HG03108 (cell line): Measurements from ENCODE around the gene CEP295NL.
"Not testable (repeated sequence)": the region's sequence is repeated elsewhere in the genome, so short reads cannot be mapped to it uniquely, and the experiment has no call there.

Source experiments
- ATAC-seq: cut with Tn5 transposase; IDR thresholded peaks from one replicate; pipeline ENCODE4 v1.9.1; 2021; ENCODE audit warnings: moderate library complexity; ENCODE audit not compliant: unreplicated experiment

The CEP295NL gene

DNA sequence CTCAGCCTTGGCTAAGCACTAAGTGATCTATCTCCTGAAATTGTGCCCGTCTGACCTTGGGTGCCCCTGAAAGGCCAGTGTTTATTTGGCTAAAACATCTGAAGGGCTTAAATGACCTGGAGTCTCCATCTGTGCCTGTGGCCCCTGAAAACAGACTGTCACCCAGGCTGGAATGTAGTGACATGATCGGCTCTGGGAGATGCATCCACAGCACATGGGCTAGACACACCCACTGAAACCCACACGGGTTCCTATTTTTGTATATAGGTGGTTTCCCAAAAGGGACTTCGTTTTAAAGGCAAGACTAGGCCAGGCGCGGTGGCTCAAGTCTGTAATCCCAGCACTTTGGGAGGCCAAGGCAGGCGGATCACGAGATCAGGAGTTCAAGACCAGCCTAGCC lies 13.5 kb downstream of the CEP295NL start:
- ATAC-seq, result no peak

DNA sequence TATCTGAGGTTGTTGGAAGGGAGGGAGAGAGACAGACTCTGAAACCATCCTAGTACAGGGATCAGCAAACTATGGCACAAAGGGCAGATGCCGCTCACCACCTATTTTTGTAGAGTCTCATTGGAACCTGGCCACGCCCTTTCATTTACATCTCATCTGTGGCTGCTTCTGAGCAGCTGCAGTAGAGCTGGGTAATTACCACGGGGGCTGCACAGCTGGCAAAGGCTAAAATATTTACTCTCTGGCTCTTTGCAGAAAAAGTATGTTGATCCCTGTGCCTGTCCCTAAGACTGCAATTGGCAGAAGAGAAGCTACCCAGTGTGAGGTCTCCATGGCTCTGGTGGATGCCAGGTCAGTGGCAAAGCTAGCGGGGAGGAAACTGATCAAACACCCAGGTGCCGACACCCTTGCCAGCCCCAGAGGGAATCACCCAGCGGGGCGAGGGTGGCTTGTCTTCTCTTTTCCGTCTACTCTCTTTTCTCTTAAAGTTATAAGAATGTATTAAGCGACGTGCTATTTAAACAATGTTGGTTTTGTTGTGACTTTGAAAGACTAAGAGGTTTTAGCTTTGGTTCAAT lies 14.0 kb downstream of the CEP295NL start:
- ATAC-seq, result no peak

DNA sequence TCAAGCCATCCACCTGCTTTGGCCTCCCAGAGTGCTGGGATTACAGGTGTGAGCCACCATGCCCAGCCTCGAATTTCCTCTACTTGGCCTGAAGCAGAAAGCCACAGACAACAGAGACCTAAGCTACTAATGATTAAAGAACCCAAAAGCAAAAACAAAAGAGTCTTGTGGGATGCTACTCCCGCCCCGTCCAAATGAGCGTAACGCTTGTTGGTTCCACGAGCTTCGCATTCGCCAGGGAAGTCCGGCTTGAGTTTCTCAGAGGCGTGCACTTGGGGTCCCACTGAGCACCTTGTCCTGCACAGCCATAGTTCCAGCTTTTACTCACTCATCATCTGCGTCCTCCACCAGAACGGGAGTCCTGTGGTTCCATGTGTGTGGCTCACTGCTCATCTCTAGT lies 16.0 kb downstream of the CEP295NL start:
- ATAC-seq, result no peak

DNA sequence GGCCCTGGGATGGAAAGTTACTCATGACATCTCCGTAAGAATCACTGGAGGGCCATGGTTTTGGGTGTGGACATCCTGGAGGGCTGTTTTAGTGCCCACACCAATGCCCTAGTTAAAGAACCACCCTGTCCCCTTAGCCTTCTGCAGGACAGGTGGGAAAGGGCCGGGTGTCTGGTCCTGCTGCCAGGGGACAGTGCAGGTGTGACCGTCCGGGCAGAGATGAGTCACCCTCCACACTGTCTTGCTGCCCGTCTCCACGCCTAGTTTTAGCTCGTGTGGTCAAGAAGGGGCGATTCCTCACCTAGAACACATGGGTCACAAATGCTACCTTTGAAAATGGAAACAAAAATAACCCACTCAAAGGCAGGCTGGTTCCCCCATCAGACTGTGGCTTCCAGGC lies 17.0 kb downstream of the CEP295NL start:
- ATAC-seq, result no peak

DNA sequence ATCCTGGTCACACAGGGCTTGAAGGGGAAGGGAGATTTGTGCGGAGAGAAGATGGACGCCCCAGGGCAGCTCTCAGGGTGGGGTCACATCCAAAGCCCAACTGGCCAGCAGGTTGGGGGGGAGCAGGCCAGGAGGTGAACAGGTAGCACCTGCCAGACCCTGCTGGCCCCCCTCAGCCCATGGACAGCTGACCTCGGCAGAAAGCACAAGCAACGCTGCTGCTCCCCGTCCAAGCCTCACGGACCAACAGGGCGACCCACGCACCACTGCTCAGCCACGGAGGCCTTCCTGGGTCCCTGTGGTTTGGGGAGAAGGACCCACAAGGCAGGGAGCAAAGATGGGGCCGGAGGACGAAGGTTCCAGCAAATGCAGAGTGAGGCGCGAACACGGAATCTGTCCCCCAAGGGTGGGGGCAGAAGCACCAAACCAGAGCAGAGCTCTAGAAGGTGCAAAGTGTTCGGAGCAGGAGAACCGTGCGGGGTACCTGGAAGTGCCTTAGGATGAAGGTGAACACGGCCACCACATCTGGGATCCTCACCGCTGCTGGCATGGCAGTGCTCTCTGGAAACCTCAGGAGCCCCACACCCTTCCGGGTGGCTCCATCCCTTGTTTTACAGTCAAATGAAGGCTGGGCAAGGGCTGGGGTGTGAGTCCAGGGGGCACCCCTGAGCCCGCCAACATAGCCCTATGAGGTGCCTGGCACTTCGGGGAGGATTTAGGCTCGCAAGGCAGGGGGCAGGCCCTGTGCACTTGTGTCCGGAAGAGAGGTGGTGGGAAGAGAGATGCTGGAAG lies 17.9 kb downstream of the CEP295NL start:
- ATAC-seq, result no peak

DNA sequence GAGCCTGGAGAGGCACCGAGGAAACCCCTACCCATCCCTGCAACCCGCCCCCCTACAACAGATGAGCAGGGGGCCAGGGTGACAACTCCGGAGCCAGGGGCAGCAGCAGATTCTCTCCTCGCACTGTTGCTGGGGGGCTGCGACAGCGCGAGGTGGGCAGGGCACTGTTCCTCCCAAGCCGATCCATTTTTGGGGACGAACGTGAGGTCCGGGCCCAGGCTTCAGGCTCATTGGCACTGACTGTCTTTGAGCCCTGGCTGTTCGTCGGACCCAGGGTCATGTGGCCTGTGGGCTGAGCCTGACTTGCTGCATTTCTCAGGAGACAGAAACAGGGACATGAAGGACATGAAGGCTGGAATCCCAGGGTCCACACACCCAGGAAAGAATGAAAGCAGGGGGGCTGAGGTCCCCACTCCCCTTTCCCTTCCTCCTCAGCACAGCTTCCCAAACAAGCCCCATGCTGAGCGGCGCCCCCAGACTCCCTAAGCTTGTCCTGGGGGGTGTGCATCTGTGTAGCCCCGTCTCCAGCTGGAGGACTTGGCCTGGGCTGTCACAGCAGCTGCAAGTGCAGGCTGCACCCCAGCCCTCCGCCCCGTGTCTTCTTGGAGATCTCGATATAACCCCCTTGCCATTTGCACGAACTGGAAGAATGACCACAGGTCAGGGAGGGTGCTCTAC lies 18.7 kb downstream of the CEP295NL start:
- no peak for ATAC-seq

DNA sequence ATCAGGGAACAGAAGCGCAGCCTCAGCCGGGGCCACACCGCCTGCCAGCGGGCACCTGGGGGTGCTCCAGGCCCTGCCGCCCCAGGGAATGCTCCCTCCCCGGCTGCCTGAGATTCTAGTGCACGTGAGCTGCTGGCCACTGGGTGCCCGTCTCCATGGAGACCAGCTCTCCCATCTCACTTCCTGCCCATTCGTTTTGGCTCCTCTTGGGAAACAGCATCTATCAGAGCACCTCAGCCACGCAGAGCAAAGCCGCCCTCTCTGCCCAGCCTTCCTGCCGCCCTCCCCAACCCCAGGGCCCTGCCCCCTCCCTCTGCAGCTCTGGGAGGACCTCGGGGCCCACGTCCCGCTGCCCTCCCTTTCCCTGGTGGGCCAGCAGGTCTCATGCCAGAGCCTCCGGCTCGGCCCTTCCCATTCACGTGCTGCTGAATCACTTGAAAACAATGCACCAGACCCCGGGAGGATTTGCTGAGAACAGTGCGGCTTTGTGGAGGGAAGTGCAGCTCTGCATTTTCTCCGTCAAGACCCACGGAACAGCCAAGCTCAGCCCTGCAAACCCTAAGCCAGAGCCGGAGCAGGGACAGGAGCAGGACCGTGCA lies 19.4 kb downstream of the CEP295NL start:
- no peak for ATAC-seq

DNA sequence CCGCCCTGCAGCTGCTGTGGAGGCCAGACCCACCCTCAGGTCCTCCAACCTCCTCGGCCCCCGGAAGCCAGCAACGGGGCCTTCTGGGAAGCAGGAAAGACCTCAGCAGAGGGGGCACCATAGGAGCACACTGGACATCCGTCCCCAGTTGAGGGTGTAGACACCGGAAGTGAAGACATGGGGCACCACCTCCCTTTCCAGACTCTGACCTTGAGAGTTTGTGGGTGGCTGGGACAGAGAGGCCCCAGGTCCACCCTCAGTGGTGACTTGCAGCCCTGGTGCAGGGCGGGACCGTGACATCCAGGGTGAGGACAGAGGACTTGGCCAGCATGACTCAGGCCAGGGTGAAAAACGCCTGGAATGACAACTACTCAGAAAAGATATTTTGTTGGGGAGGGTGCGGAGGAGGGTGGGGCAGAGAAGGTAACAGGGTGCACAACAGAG lies 19.9 kb downstream of the CEP295NL start:
- ATAC-seq, result no peak

DNA sequence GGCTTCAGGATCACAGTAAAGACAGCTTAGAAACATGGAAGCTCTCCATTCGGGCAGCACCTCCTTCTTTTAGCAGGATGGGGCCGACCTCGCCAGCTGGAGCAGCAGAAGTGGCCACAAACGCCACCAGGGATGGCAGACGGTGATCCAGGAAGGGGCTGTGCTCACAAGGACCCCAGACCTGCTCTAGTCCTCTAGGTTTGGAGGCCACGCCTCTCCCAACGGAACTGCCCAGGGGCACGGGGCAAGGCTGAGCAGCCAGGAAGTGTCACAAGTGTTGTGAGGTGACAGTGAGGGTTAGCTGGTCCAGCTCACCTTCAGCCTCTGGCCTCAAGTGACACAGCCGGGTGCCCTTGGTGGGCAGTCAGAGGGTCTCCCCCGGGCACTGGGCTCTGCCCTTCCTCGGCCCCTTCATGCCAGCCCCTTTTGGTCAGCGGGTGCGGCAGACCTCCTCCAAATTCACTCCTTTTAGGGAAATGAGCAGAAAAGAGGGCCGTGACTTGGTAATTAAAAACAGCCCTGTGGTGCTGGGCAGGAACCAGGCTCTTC lies 20.4 kb downstream of the CEP295NL start:
- no peak for ATAC-seq

DNA sequence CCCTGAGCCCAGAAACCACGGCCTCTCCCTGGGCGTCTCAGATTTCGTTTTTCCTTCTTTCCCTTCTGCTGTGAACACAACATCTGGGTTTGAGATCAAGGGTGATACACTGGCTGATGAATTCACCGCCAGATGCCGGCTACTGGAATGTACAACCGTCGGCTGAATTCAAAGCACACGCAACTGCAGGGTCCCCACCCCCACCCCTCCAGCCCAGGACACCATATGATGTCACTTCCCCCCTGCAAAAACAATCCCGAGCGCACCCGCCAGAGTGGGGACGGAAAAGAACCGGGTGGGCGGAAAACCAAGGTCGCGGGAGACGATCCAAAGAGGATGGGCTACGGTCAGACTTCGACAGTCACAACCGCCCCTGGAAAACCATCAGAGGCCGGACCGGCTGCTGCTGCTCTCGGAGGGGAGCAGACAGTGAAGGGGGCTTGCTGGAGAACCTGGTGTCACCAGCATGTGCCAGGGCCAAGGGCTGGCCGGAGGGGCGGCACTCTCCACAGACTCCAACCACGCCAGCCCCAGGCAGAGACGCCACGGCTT lies 23.3 kb downstream of the CEP295NL start:
- ATAC-seq, result no peak

DNA sequence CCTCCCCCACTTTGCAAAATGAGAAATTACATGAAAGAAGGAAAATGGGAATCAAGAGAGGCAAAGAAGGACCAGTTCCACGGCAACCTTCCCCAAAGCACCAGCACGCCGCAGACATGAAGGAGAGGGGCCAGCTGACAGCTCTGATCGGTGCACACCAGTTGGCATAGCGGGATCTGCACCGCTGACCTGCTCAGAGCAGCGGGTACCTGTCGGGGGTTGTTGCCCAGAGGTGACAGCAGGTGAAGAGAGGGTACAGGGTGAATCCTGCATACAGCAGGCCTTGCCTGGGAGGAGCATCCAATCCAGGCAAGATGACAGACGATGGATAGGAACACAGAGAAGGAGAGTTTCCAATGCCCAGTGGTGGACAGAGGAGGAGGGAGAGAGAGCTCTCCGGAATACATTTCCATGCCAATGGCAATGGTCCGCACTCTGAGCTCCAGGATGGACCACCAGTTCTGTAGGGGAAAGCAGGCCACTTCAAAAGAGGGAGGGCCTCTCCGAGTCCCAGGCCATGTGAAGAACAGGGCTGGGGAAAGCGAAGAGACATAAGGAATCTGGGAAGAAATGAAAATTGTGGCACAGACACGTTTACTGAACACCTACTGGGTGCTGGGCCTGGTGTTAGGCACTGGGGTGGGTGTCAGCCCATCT lies 24.0 kb downstream of the CEP295NL start:
- ATAC-seq, result no peak

DNA sequence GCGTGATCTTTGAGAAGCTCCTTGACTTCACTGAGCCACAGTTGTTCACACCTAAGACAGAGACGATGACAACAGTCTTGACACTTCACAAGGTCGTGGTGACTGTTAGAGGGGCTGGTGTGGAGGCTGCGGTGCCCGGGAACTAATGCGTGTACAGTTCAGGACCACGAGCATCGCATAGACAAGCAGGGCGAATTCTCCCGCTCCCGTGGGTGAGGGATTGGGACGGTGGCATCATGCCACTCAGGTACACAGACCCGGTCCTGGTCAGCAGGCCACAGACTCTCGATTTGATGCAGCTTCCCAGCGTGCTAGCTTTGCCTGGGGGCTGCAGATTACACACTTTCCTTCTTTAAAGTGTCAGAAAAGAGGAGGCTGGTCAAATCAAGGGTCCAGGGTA lies 24.7 kb downstream of the CEP295NL start:
- no peak for ATAC-seq

DNA sequence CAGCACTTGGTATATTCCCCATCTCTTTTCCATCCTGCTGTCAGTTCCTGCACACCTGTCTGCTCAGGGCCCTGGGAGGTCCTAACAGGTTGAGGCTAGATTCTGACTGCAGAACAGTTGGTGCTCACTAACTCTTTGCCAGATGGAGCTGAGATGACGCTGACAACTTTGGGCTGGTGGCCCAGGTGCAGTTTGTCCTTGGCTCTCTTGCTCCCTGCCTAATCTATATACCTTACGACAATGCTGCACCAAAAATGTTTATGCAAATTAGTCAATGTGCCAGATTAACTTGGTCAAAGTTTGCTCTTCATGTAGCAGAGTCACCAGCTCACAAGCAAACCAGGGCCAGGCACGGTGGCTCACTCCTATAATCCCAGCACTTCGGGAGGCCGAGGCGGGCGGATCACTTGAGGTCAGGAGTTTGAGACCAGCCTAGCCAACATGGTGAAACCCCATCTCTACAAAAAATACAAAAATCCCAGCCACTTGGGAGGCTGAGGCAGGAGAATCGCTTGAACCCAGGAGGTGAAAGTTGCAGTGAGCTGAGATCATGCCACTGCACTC lies 26.0 kb downstream of the CEP295NL start:
- ATAC-seq, result not testable (repeated sequence)

DNA sequence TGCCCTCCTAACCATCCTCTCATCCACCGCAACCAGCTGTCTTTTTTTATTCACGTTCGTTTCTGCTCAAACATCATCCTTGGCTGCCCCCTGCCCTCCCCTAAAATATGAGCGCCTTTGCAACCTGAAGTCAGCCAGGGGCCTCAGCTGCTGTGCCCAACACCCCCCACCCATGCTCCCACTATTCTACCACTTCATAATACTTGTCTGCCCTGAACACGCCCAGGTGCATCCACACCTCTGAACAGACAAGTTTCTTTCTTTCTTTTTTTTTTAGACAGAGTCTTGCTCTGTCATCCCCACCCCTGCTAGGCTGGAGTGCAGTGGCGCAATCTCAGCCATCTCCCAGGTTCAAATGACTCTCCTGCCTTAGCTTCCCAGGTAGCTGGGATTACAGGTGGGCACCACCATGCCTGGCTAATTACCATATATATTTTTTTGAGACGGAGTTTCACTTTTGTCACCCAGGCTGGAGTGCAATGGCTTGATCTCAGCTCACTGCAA lies 26.9 kb downstream of the CEP295NL start:
- ATAC-seq, result no peak

DNA sequence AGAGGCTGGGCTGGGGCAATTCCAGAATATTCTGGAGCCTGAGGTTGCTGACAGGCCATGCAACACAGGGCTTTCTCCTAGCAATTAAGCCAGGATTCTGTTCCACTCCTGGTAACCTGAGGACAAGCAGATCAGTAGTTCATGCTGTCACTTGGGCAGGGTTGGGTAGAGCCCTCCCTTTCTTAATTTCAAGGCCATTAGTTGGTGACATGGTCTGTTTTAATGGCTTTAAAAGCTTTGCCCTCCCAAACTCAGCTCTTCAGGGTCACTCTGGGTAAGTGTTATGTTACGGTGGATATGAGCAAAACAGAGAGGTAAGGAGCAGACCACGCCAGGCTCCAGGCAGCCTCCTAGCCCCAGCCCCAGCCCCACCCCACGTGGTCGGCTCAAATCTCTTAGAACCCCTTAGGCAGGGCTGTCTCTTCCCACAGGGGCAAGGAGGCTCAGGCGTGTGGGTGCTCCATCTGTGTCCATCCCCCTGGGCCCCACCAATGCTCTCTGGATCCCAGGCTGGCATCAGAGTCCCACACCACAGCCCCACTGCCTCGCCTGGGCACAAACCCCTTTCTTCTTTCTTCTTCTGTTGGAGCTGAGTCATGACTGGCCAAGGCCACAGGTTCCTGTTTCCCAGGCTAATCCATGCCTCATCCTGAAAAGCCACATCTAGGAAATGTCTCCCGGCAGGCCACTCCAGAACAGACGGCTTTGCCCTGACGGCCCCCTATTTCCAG lies 27.5 kb downstream of the CEP295NL start:
- no peak for ATAC-seq

DNA sequence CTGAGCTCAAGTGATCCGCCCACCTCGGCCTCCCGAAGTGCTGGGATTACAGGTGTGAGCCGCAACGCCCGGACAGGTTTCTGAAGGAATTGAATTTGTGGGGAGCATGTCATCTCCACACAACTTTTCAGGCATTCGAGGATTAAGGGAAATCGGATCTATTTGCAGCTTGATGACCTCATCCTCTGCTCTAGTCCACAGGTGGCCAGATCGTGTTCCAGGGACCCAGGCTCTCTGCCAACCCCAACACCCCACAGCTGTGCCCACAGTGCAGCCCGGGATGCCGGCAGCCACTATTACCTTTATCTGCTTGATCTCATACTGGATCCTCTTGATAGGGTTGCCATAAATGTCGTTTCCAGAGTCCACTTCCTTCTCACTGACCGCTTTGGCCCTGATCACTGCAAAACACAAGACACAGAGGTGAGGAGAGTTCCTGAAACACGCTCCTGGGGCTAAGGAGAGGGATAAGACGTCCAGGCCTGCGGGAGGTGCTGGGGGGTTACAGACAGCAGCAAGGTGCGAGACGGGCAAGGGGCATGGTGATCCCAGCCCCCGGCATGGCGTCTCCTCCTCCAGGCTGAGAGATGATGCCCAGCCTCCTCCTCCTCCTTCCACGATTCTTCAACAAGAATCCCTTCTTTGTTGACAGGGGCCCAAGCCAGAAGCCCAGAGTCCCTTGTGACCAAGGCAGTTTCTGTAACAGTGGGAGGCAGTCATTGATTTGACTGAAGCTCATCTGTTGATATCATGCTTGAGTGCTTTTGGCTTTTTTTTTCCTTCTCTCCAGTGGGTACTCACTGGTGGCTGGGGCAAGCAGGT lies 29.3 kb downstream of the CEP295NL start:
- no peak for ATAC-seq

DNA sequence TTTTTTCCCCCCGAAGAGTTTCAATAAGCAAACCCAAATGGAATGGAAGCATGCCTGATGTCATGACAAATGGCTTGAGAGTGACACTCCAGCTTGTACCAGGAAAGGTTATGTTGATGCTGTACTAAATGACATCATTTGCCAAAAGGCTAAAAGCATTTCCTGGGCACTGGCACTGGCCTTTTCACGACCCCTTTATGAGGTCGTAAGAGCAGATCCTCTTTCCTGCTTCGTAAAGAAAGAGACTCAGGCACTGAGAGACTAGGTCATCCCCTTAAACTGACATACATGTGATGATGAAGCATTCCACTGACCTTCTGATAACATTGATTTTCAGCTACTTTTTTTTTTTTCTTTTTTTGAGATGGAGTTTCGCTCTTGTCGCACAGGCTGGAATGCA lies 30.5 kb downstream of the CEP295NL start:
- ATAC-seq, result no peak

DNA sequence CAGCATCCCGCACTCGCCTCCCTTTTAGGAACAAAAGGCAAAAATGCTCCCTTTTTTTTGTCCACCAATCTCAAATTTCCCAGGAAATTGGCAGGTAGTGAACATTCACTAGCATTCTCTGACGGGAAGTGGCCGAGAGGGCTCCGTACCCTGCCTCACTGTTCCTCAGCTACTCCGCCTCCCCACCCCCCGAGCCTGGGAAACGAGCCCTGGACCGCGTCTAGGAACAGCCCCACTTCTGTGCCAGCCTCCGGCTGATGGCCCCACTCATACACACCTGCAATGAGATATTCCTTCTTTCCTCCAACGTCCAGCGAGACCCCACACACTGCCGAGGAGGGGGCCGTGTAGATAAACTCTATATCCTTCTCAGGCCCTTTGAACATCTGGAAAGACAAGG lies 32.4 kb downstream of the CEP295NL start:
- no peak for ATAC-seq

DNA sequence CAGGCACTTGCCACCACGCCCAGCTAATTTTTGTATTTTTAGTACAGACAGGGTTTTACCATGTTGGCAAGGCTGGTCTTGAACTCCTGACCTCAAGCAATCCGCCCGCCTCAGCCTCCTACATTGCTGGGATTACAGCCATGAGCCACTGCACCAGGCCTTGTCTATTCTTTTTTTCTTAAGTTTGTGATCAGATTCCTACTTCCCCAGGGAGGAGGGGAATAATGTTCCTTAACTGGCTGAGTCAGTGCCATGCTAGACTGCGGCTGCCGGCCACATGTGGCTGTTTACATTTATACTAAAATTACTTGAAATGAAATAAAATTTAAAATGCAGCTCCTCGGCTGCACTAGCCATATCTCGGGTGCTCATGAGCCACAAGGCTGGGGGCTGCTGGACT lies 34.6 kb downstream of the CEP295NL start:
- ATAC-seq, result no peak
